Measurements from ENCODE around the gene SRP14.

The SRP14 gene

DNA sequence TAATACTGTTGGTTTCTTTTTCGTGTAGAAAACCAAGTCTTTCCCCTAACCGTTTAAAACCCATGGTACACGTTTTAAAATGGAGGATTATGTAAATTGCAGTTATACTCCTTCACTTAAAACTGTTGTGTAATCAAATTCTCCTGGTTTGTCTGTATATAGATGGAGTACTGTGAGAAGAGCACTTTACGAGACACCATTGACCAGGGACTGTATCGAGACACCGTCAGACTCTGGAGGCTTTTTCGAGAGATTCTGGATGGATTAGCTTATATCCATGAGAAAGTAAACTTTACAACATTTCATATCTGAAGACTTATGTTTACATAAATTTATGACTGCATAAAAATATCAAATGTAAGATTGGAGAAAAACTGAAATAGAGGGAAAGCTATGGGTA, 51.2 kb downstream of the SRP14 start:
- no peak for DNase-seq (ENCODE audit: low spot score)
